DLD1 (cell line): ENCODE data around the gene SNRPD3.

Experiments used
- in situ Hi-C: cut with HindIII; loops from 2 replicates; pipeline ENCODE4 v1.10.0; 2017; ENCODE audit warnings: low sequenced_read_pairs

SNRPD3 gene

GRCh38 chr22:24565077-24565476 lies 9.3 kb downstream of the SNRPD3 start:
- in situ Hi-C loops = no loop called here

- in situ Hi-C loops = no loop called here
These were observed 11.2 kb downstream of the SNRPD3 start for GRCh38 chr22:24566899-24567511.

- in situ Hi-C loops = no loop called here
These were observed 11.9 kb downstream of the SNRPD3 start for GRCh38 chr22:24567668-24568067.

GRCh38 chr22:24571266-24571665 lies 15.5 kb downstream of the SNRPD3 start:
- in situ Hi-C loops = no loop called here

GRCh38 chr22:24576778-24577177 lies 21.0 kb downstream of the SNRPD3 start:
- in situ Hi-C loops = no loop called here

- in situ Hi-C loops = no loop called here
These were observed 22.8 kb downstream of the SNRPD3 start for GRCh38 chr22:24578355-24579257.

- in situ Hi-C loops = no loop called here
These were observed 23.4 kb downstream of the SNRPD3 start for GRCh38 chr22:24579258-24579601.

GRCh38 chr22:24580276-24580675 lies 24.5 kb downstream of the SNRPD3 start:
- in situ Hi-C loops = no loop called here

- in situ Hi-C loops = no loop called here
These were observed 26.4 kb downstream of the SNRPD3 start for GRCh38 chr22:24582056-24582814.

GRCh38 chr22:24583221-24584165 lies 27.7 kb downstream of the SNRPD3 start:
- in situ Hi-C loops = no loop called here

GRCh38 chr22:24584166-24584790 lies 28.5 kb downstream of the SNRPD3 start:
- in situ Hi-C loops = no loop called here

- in situ Hi-C loops = no loop called here
These were observed 29.1 kb downstream of the SNRPD3 start for GRCh38 chr22:24584871-24585411.

GRCh38 chr22:24585461-24585860 lies 29.7 kb downstream of the SNRPD3 start:
- in situ Hi-C loops = no loop called here

GRCh38 chr22:24585927-24586546 lies 30.2 kb downstream of the SNRPD3 start:
- in situ Hi-C loops = no loop called here

- in situ Hi-C loops = no loop called here
These were observed 31.5 kb downstream of the SNRPD3 start for GRCh38 chr22:24587251-24587650.

- in situ Hi-C loops = no loop called here
These were observed 32.1 kb downstream of the SNRPD3 start for GRCh38 chr22:24587948-24588347.

GRCh38 chr22:24588381-24588756 lies 32.6 kb downstream of the SNRPD3 start:
- in situ Hi-C loops = no loop called here

GRCh38 chr22:24588757-24589481 lies 33.1 kb downstream of the SNRPD3 start:
- in situ Hi-C loops = no loop called here

GRCh38 chr22:24589518-24590030 lies 33.8 kb downstream of the SNRPD3 start:
- in situ Hi-C loops = no loop called here
